Cardiac septum (tissue), 1 donor: Measurements from ENCODE around the gene SOX14. TPM values are rescaled to one million over a fixed set of nuclear protein-coding genes. Genes with fewer than 3 reads are reported as not detected.

Experiments used
- total RNA-seq: library from RNA; stranded (reverse); fragmentation: NEBNext Ultra II Directional; extraction: Animal tissue kit (Norgen Biotek cat#: 25700); gene quantifications from one replicate; pipeline ENCODE4 v1.2.1, GENCODE V29; 2021
- donor health status: DM: no; HTN: no; CAD: no.

Gene SOX14
- total RNA-seq, 1 donor from 2014 or later, result not detected

Other genes starting within 250 kb of the SOX14 start
- gene CLDN18, start 245.8 kb downstream of the SOX14 start, total RNA-seq, result not detected